HG03135 (cell line): ENCODE data around the gene PPP1R27.
A peak's percentile ranks its signal among the peaks of the same experiment; 100 is the strongest.

Experiments used
- ATAC-seq: cut with Tn5 transposase; IDR thresholded peaks from one replicate; pipeline ENCODE4 v1.9.1; 2021; ENCODE audit warnings: mild to moderate bottlenecking, moderate library complexity; ENCODE audit not compliant: unreplicated experiment

PPP1R27 gene

GRCh38 chr17:81863123-81863675, 28.3 kb upstream of the PPP1R27 start:
- no peak for ATAC-seq

- ATAC-seq: peak; percentile 83
Observed at GRCh38 chr17:81860756-81861568, 26.1 kb upstream of the PPP1R27 start.

- ATAC-seq: peak; percentile 2
Observed at GRCh38 chr17:81859906-81860755, 25.3 kb upstream of the PPP1R27 start, which contains the start of gene P4HB. P4HB (minus strand) TSS chr17:81860535; CDS start chr17:81860471, 64 bp downstream.

DNA sequence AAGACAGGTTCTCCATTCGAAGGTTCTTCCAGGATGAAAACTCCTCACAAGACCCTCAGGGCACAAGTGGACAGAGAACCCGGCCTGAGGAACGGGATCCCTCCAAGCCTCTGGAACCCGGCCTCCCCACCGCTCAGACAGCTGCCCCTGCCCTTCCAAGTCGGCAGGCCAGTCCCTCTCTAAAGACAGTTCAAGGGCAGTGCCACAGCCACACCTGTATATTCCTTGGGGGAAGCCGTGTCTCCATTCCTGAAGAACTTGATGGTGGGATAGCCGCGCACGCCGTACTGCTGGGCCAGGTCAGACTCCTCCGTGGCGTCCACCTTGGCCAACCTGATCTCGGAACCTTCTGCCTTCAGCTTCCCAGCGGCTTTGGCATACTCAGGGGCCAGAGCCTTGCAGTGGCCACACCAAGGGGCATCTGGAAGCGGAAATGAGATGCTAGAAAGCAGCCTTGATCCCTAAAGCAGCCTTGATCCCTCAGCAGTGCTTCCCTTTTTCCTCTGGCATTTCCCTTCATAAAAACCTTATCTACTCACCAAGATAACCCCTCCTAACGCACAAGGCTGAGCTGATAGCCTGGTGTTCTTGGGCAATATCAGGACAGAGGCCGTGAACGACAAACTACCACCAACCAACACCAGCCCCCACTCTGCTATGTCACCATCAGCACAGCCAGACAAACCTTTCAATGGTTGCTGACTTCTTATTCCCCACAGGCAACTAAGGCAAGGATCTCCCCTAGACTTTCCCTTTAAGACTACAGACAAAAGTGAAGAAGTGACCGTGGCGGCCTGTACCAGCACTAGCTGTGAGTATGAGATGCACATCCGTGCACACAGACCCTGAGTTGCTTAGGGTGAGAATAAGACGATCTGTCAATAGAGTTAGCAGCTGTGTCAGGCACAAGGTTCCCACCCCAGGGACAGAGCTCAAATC, 24.4 kb upstream of the PPP1R27 start:
- no peak for ATAC-seq

GRCh38 chr17:81858170-81858966, 23.5 kb upstream of the PPP1R27 start:
- ATAC-seq: no peak

DNA sequence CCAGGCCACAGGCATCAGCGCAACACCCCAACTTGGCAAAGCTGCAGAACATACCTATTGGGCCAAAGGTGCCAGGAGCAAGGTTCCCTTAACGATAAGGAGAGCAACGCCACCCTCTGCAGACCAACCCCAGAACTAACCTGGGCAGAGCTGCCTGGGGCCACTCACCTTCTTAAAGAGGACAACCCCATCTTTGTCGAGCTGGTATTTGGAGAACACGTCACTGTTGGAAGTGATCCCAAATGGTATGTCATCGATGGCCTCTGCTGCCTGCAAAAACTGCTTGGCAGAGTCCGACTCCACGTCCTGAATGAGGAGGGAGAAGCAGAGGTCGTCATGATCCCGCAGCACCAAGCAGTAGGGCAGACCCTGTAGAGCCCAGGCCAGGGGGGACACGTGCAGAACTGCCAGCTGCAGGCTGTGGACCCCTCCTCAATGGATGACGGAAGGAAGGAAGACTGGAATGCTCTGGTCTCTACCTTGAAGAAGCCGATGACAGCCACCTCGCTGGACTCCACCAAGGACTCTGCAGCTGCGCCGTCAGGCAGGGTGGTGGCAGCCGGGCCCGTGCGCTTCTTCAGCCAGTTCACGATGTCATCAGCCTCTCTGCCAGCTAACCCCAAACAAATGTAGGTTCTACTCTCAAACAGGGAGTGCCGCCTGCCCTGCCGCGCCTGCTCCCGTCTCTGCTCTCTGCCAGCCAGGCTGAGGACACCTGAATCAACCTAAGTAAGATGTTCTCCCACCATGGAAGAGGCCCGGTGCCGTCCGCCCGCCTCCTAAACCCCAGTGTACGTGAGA, 20.3 kb upstream of the PPP1R27 start:
- no peak for ATAC-seq

DNA sequence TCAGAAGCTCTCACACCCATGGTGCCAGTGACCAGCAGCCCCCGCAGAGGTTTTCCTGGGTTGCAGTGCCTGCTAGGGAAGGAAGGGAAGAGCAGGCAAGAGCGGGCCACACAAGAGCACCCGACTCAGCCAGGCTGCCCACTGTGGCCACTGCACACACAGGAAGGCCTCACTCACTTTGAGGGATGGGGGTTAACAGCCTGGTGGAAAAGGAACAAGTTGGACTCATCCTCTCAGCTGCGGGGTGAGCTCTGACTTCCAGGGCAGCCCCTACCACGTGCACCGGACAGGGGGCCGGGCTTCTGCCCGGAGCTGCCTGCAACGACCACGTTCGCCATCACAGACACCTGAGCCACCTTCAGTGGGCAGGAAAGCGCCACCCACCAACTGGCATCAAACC, 17.4 kb upstream of the PPP1R27 start:
- no peak for ATAC-seq

GRCh38 chr17:81851423-81851822, 16.6 kb upstream of the PPP1R27 start:
- ATAC-seq: no peak

GRCh38 chr17:81849457-81849856, 14.6 kb upstream of the PPP1R27 start:
- no peak for ATAC-seq

DNA sequence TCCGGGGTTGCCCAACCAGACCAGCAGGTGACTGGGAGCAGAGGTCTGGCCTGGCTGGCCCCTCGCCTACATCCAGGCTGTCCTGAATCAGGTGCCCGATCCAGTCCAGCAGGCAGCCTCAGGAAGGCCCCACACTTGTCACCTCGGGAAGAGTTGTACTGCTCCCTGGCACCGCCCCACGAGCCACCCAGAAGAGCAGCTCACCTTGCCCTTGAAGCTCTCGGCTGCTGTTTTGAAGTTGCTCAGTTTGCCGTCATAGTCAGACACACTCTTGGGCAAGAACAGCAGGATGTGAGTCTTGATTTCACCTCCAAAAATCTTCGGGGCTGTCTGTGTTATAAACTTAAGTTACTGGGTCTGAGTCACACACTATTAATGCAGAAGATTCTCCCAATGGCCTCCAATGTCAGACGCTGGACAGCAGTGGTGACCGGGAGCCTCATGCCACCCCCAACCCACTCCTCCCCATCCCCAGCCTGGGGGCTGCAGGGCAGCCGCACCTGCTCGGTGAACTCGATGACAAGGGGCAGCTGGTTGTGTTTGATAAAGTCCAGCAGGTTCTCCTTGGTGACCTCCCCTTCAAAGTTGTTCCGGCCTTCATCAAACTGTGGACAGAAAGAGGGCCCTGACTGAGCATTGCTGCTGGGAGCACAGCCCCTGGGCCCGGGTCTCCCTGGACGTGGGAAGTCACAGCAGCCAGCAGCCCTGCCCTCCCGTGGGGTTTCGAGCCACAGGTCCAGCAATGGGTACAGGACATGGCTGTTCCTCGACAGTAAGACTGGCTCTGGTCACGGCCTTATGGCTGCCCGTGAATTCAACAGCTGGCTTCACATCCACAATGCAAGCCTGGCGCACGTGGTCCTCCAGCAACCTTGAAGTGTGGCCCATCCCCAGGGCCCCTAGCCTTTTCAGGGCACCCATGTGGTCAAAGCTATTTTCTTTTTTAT, 12.2 kb upstream of the PPP1R27 start:
- ATAC-seq: no peak

DNA sequence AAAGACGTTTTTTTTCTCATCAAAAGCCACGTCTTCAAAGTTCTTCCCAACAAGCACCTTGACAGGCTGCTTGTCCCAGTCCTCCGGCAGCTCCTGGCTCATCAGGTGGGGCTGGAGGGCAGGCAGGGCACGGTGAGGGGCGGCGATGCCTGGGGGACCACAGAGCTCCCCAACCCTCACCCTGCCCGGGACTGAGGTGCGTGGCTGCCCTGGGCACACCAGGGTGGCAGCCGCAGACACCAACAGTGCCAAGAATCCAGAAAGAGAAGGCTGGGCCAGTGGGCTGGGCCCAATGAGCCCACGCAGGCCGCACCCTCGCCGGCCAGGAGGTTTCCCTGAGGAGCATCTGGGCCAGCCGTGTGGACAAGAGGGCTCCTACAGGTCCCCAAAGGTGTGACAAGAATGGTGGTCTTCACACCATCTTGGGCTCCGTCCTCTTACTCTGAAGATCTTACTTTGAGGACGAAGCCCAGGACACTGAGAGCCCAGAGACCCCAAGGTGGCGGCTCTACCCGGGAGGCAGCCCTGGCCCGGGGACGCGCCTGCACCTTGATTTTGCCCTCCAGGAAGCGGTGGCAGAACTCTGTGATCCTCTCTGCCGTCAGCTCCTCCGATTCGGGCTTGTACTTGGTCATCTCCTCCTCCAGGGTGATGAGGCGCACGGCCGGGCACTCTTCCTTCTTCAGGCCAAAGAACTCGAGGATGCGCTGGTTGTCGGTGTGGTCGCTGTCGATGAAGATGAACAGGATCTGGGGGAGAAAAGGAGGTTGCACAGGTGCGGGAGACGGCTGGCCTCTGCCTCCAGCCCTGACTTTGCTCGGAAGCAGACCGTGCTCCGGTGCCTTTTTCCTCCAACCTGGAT, 11.3 kb upstream of the PPP1R27 start:
- no peak for ATAC-seq

GRCh38 chr17:81845361-81845760, 10.5 kb upstream of the PPP1R27 start:
- no peak for ATAC-seq

DNA sequence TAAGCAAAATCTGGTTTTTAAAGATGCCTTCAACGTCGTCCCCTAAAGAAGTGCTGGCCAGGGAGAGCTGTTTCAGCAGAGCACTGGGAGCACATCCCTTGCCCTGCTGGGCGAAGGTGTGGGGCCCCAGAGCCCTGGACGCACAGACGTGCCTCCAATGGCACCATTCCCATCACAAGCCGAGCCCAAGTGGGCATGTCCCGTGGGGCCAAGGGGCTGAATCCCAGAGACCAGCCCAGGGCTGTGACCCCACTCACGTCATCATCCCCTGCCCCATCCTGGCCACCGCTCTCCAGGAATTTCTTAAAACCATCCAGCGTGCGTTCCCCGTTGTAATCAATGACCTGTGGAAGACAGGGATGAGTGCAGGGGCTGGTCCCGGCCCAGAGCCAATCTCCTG, 10.0 kb upstream of the PPP1R27 start:
- ATAC-seq: no peak

DNA sequence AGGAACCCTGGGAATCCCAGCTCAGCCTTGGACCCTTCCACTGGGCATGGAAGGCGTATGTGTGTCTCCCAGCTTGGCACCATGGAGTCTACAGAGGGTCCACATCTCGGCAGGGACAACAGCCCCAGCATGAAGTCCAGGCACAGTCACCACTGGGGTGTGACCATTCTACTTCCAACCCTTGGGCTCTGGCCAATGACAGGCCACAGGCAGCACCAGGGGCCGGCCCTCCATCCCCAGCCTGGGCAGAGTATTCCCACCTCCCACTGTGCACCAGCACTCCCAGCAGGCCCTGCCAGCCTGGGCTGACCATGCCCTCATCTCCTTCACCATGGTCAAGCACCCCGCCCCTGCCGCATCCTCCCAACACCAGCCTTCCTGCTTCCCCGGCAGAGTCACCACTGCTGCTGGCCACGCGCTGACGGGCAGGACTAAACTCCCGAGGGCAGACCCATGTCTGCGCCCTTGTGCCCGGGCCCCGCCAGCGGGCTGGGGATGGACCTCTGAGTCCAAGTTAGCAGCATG, 9.5 kb upstream of the PPP1R27 start:
- ATAC-seq: no peak

GRCh38 chr17:81843713-81844326, 9.0 kb upstream of the PPP1R27 start:
- ATAC-seq: no peak
